H9 (cell line): ENCODE data around the gene UBAC2. TPM values are rescaled to one million over a fixed set of nuclear protein-coding genes. Genes with fewer than 3 reads are reported as not detected.

ENCODE experiments used
- DNase-seq: peaks from one replicate; pipeline ENCODE4 v3.0.0-alpha.2; 2017
- H2AFZ ChIP-seq: one replicate; pipeline ENCODE4 v1.6.1; 2013; ENCODE audit warnings: mild to moderate bottlenecking, low read length, control low read depth, moderate library complexity
- H2AK5ac ChIP-seq: 2 replicates; pipeline ENCODE4 v1.6.1; 2013; ENCODE audit warnings: low read length, control low read depth, mixed read lengths; ENCODE audit not compliant: insufficient read length
- H2BK120ac ChIP-seq: one replicate; pipeline ENCODE4 v1.6.1; 2013; ENCODE audit warnings: low read depth, mild to moderate bottlenecking, low read length, control low read depth, inconsistent platforms; ENCODE audit not compliant: poor library complexity, severe bottlenecking
- H2BK12ac ChIP-seq: 2 replicates; pipeline ENCODE4 v1.6.1; 2013; ENCODE audit warnings: low read length, control low read depth, mixed read lengths, low read depth; ENCODE audit not compliant: insufficient read length
- H2BK15ac ChIP-seq: 2 replicates; pipeline ENCODE4 v1.6.1; 2013; ENCODE audit warnings: low read depth, low read length, control low read depth
- H2BK20ac ChIP-seq: one replicate; pipeline ENCODE4 v1.6.1; 2013; ENCODE audit warnings: low read depth, mild to moderate bottlenecking, low read length, control low read depth, inconsistent platforms; ENCODE audit not compliant: poor library complexity, severe bottlenecking
- H2BK5ac ChIP-seq: 2 replicates; pipeline ENCODE4 v1.6.1; 2013; ENCODE audit warnings: low read length, control low read depth, mixed read lengths; ENCODE audit not compliant: insufficient read length
- H3K14ac ChIP-seq: 2 replicates; pipeline ENCODE4 v1.6.1; 2013; ENCODE audit warnings: low read length, control low read depth; ENCODE audit not compliant: insufficient read depth
- H3K18ac ChIP-seq: 2 replicates; pipeline ENCODE4 v1.6.1; 2013; ENCODE audit warnings: low read depth, mild to moderate bottlenecking, mixed read lengths, low read length, control low read depth; ENCODE audit not compliant: insufficient read length
- H3K23ac ChIP-seq: 2 replicates; pipeline ENCODE4 v1.6.1; 2013; ENCODE audit warnings: low read length, control low read depth, mixed read lengths, low read depth; ENCODE audit not compliant: insufficient read length
- H3K23me2 ChIP-seq: 2 replicates; pipeline ENCODE4 v1.6.1; 2013; ENCODE audit warnings: low read depth, mild to moderate bottlenecking, mixed read lengths, low read length, control low read depth; ENCODE audit not compliant: insufficient read length, poor library complexity, severe bottlenecking
- H3K27ac ChIP-seq: 2 replicates; pipeline ENCODE4 v1.5.1; 2013; ENCODE audit warnings: low read length, control low read depth, mixed read lengths, low read depth; ENCODE audit not compliant: insufficient read length
- H3K27me3 ChIP-seq: 2 replicates; pipeline ENCODE4 v1.6.1; 2013; ENCODE audit warnings: low read length, control low read depth, inconsistent platforms; ENCODE audit not compliant: insufficient read depth
- H3K4ac ChIP-seq: 2 replicates; pipeline ENCODE4 v1.6.1; 2013; ENCODE audit warnings: low read depth, mild to moderate bottlenecking, control low read depth, inconsistent platforms, low read length, moderate library complexity
- H3K4me1 ChIP-seq: 2 replicates; pipeline ENCODE4 v1.6.1; 2013; ENCODE audit warnings: low read length, control low read depth, inconsistent platforms; ENCODE audit not compliant: insufficient read depth
- H3K4me2 ChIP-seq: 2 replicates; pipeline ENCODE4 v1.6.1; 2013; ENCODE audit warnings: low read length, control low read depth, mixed read lengths; ENCODE audit not compliant: insufficient read length, insufficient read depth
- H3K56ac ChIP-seq: 2 replicates; pipeline ENCODE4 v1.6.1; 2013; ENCODE audit warnings: low read depth, mild to moderate bottlenecking, mixed read lengths, low read length, control low read depth; ENCODE audit not compliant: insufficient read length
- H3K79me1 ChIP-seq: 2 replicates; pipeline ENCODE4 v1.6.1; 2013; ENCODE audit warnings: low read depth, mild to moderate bottlenecking, moderate library complexity, low read length, control low read depth, inconsistent platforms; ENCODE audit not compliant: insufficient read depth, poor library complexity, severe bottlenecking
- H3K79me2 ChIP-seq: 2 replicates; pipeline ENCODE4 v1.6.1; 2013; ENCODE audit warnings: low read length, control low read depth, inconsistent platforms; ENCODE audit not compliant: insufficient read depth
- H3K9ac ChIP-seq: 2 replicates; pipeline ENCODE4 v1.6.1; 2013; ENCODE audit warnings: low read length, control low read depth, mixed read lengths; ENCODE audit not compliant: insufficient read length; ENCODE audit errors: extremely low read depth
- H3K9me3 ChIP-seq: one replicate; pipeline ENCODE4 v1.6.1; 2013; ENCODE audit warnings: low read depth, low read length, inconsistent platforms; ENCODE audit not compliant: control insufficient read depth
- H3T11ph ChIP-seq: one replicate; pipeline ENCODE4 v1.6.1; 2013; ENCODE audit warnings: mild to moderate bottlenecking, low read length, control low read depth, inconsistent platforms
- H4K20me1 ChIP-seq: one replicate; pipeline ENCODE4 v1.6.1; 2013; ENCODE audit not compliant: control insufficient read depth, insufficient read length, insufficient read depth
- H4K5ac ChIP-seq: 2 replicates; pipeline ENCODE4 v1.6.1; 2013; ENCODE audit warnings: low read depth, mild to moderate bottlenecking, mixed read lengths, low read length, control low read depth; ENCODE audit not compliant: insufficient read length
- H4K8ac ChIP-seq: replicated peaks from 2 replicates; pipeline ENCODE4 v1.6.1; 2013; ENCODE audit warnings: low read length, control low read depth, mixed read lengths, low read depth; ENCODE audit not compliant: insufficient read length
- H4K91ac ChIP-seq: 2 replicates; pipeline ENCODE4 v1.6.1; 2013; ENCODE audit warnings: low read depth, mild to moderate bottlenecking, moderate library complexity, mixed read lengths, low read length, control low read depth; ENCODE audit not compliant: insufficient read length
- H3K27ac Mint-ChIP-seq, 3 experiments: 2 replicates in 2 of 3; 3 replicates in 1 of 3; pipeline ENCODE4 v1.8.0; 2020 to 2021; ENCODE audit warnings: mixed read lengths in 3 of 3, mild to moderate bottlenecking in 1 of 3, moderate library complexity in 1 of 3
- H3K27me3 Mint-ChIP-seq: 2 replicates; pipeline ENCODE4 v1.8.0; 2021; ENCODE audit warnings: low read depth, mild to moderate bottlenecking, moderate library complexity, mixed read lengths
- H3K36me3 Mint-ChIP-seq, 3 experiments: 2 replicates in 2 of 3; 3 replicates in 1 of 3; pipeline ENCODE4 v1.8.0; 2020 to 2021; ENCODE audit warnings: low read depth in 3 of 3, mixed read lengths in 3 of 3; ENCODE audit not compliant: insufficient read depth in 1 of 3
- H3K4me1 Mint-ChIP-seq, 2 experiments: 2 replicates each; pipeline ENCODE4 v1.8.0; 2020; ENCODE audit warnings: mixed read lengths in 2 of 2
- H3K4me3 Mint-ChIP-seq, 2 experiments: 2 replicates in 1 of 2; 3 replicates in 1 of 2; pipeline ENCODE4 v1.8.0; 2020 to 2021; ENCODE audit warnings: mild to moderate bottlenecking in 2 of 2, mixed read lengths in 2 of 2, moderate library complexity in 1 of 2
- H3K9me3 Mint-ChIP-seq, 2 experiments: 2 replicates in 1 of 2; 3 replicates in 1 of 2; pipeline ENCODE4 v1.8.0; 2020; ENCODE audit warnings: mild to moderate bottlenecking in 2 of 2, mixed read lengths in 2 of 2, moderate library complexity in 1 of 2
- WGBS: extraction: QIAGEN DNeasy Blood & Tissue Kit; methylation state at CpG from one replicate; pipeline ENCODE4 v1.1.7; 2013; ENCODE audit warnings: missing lambda C conversion rate, low lambda C conversion rate, mixed read lengths; ENCODE audit not compliant: insufficient read length; ENCODE audit errors: extremely low coverage; 5-methylcytosine and 5-hydroxymethylcytosine counted together
- total RNA-seq: library from RNA; stranded (reverse); gene quantifications from 2 replicates; pipeline ENCODE4 v1.2.1, GENCODE V29; 2021
- TF ChIP-seq, protein P1 (sequence below): fragments of 200-600 bp; sonication (generic); conservative IDR thresholded peaks from 3 replicates; pipeline ENCODE4 v1.8.0; 2021; ENCODE audit warnings: antibody characterized with exemption, mild to moderate bottlenecking

UBAC2 gene
- total RNA-seq, 1 experiment from 2014 or later, result 52.3 TPM

DNA sequence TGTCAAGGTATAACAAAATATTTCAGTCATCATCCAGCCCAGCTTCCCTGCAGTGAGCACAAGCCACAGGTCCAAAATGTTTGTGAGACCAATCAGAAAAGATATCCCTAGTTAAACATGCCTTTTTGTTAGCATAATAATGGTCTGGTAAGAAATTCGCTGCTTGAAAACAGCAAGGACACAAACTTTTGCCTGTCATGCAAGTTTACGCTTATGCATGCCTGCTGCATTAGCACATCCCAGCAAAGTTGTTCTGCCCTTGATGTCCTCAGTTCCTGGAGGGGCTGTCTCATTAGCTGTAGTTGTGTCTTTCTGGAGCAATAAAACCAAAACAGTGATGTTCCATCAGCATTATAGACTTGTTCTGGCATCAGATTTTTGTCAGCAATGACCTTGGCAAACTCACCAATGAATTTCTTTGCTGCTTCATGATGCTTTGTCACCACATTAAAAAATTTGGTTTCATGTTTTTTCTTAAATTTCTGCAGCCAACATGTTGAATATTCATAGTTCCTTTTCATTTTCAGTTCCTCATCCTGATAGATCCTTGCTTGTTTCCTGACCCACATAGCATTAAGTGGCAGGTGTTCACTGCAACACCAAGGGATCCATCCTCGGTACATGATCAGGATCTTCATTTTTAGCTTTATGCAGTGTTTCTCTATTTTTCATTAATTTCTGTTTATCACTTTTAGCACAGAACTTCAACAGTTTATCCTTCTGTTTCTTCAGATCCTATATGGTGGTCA, 178.5 kb downstream of the UBAC2 start:
- Histone ChIP-seq H2BK5ac (no peak overlapping the region), H3K23me2 (no peaks in the 10 kb centered on the region), H3K23ac (no peak overlapping the region), H2AK5ac (no peak overlapping the region), H3K4me2 (peak overlapping the region; percentile 47), H3K56ac (no peak overlapping the region), H4K8ac (no peak overlapping the region), H4K20me1 (no peaks in the 10 kb centered on the region), H2AFZ (no peak overlapping the region), H3K27ac (no peak overlapping the region), H3K79me2 (no peaks in the 10 kb centered on the region), H3K18ac (no peak overlapping the region), H3K4ac (no peak overlapping the region), H2BK20ac (no peak overlapping the region), H2BK120ac (no peak overlapping the region), H2BK15ac (no peak overlapping the region), H3K27me3 (no peaks in the 10 kb centered on the region), H2BK12ac (no peak overlapping the region), H3T11ph (no peak overlapping the region), H4K5ac (no peak overlapping the region), H3K9me3 (no peaks in the 10 kb centered on the region), H3K14ac (no peak overlapping the region), H4K91ac (no peak overlapping the region), H3K4me1 (peaks cover 18% of the 10 kb centered on the region), H3K79me1 (no peaks in the 10 kb centered on the region), H3K9ac (no peak overlapping the region)
- WGBS, result no CpG with 5 or more reads among the region's 3 CpGs
- TF ChIP-seq, protein P1, sequence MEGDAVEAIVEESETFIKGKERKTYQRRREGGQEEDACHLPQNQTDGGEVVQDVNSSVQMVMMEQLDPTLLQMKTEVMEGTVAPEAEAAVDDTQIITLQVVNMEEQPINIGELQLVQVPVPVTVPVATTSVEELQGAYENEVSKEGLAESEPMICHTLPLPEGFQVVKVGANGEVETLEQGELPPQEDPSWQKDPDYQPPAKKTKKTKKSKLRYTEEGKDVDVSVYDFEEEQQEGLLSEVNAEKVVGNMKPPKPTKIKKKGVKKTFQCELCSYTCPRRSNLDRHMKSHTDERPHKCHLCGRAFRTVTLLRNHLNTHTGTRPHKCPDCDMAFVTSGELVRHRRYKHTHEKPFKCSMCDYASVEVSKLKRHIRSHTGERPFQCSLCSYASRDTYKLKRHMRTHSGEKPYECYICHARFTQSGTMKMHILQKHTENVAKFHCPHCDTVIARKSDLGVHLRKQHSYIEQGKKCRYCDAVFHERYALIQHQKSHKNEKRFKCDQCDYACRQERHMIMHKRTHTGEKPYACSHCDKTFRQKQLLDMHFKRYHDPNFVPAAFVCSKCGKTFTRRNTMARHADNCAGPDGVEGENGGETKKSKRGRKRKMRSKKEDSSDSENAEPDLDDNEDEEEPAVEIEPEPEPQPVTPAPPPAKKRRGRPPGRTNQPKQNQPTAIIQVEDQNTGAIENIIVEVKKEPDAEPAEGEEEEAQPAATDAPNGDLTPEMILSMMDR, result no peak
- Mint-ChIP-seq H3K36me3 (peaks cover 10 to 21% (median 16%) of the 10 kb centered on the region in 3 experiments), H3K27me3 (no peaks in the 10 kb centered on the region; the same call in 1 of the 2 replicates), H3K9me3 (no peaks in the 10 kb centered on the region), H3K4me3 (peak overlapping the region in 1 of 2 experiments; percentile 36; a peak in 3 of 5 replicates), H3K4me1 (peaks cover 34 to 41% of the 10 kb centered on the region in 2 experiments), H3K27ac (peak overlapping the region in 1 of 3 experiments; percentile 37; a peak in 3 of 7 replicates)
- DNase-seq, result peak; percentile 61
